T-cell (primary cell): ENCODE measurements around the gene CTRB1. TPM values are rescaled to one million over a fixed set of nuclear protein-coding genes. Genes with fewer than 3 reads are reported as not detected.
"Not testable (repeated sequence)": the region's sequence is repeated elsewhere in the genome, so short reads cannot be mapped to it uniquely, and the experiment has no call there.

Experiments used
- ATAC-seq, 4 experiments: fragments of 200-7000 bp in 3 of 4; fragments of 150-1000 bp in 1 of 4; cut with Tn5 transposase; replicated peaks in 1 of 4; 1 replicate in 3 of 4; 2 replicates in 1 of 4; pipeline ENCODE4 v1.10.0; 2021; ENCODE audit warnings: moderate library complexity in 3 of 4, mild to moderate bottlenecking in 2 of 4, moderate number of reproducible peaks in 1 of 4
- CTCF ChIA-PET, 2 donors: fragments of 300-600 bp; sonication (Branson Sonifier 250); formaldehyde crosslinking; loops; one replicate each; lab custom pipeline; 2022; ENCODE audit warnings: antibody characterized with exemption in 2 of 2; lab: Charles Lee
- POLR2A ChIA-PET, 2 donors: fragments of 300-600 bp; sonication (Branson Sonifier 250); formaldehyde crosslinking; loops; one replicate each; lab custom pipeline; 2022; ENCODE audit warnings: antibody characterized with exemption in 2 of 2; lab: Charles Lee
- DNase-seq, 35 experiments: peaks; one replicate each; pipeline versions ENCODE4 v3.0.0 to v3.0.0-alpha.2; 2013 to 2023
- H3K27ac ChIP-seq: one replicate; pipeline ENCODE4 v1.5.1; 2013; ENCODE audit warnings: low read length
- H3K27me3 ChIP-seq, 2 experiments: replicated peaks in 1 of 2; 1 replicate in 1 of 2; 2 replicates in 1 of 2; pipeline versions ENCODE4 v1.6.1 to v1.7.0; 2013; ENCODE audit warnings: low read length in 1 of 2, mixed read lengths in 1 of 2; ENCODE audit not compliant: control insufficient read depth in 2 of 2, insufficient read depth in 2 of 2; ENCODE audit errors: extremely low read depth in 1 of 2
- H3K36me3 ChIP-seq, 2 donors: 1 replicate in 1 of 2; 2 replicates in 1 of 2; pipeline versions ENCODE4 v1.6.1 to v1.7.0; 2013; ENCODE audit warnings: low read length in 1 of 2; ENCODE audit not compliant: control insufficient read depth in 2 of 2, insufficient read depth in 1 of 2; ENCODE audit errors: extremely low read depth in 1 of 2
- H3K4me1 ChIP-seq, 2 experiments: 1 replicate in 1 of 2; 2 replicates in 1 of 2; pipeline versions ENCODE4 v1.6.1 to v1.7.0; 2013; ENCODE audit warnings: low read length in 2 of 2, mixed read lengths in 1 of 2; ENCODE audit not compliant: insufficient read depth in 2 of 2, control insufficient read depth in 1 of 2; ENCODE audit errors: extremely low read depth in 1 of 2
- H3K4me3 ChIP-seq, 2 donors: 1 replicate in 1 of 2; 2 replicates in 1 of 2; pipeline versions ENCODE4 v1.5.1 to v1.7.0; 2013; ENCODE audit warnings: mild to moderate bottlenecking in 2 of 2, low read length in 1 of 2, moderate library complexity in 1 of 2; ENCODE audit not compliant: control insufficient read depth in 1 of 2; ENCODE audit errors: extremely low read depth in 1 of 2
- H3K9me3 ChIP-seq: 2 replicates; pipeline ENCODE4 v1.7.0; 2013
- H3K27ac Mint-ChIP-seq, 2 donors: one replicate each; pipeline ENCODE4 v1.8.0; 2020 to 2021; ENCODE audit warnings: mild to moderate bottlenecking in 2 of 2, mixed read lengths in 2 of 2
- H3K27me3 Mint-ChIP-seq, 2 donors: one replicate each; pipeline ENCODE4 v1.8.0; 2021 to 2022; ENCODE audit warnings: mixed read lengths in 2 of 2
- H3K36me3 Mint-ChIP-seq: one replicate; pipeline ENCODE4 v1.8.0; 2021; ENCODE audit warnings: mixed read lengths
- H3K4me1 Mint-ChIP-seq, 3 donors: one replicate each; pipeline ENCODE4 v1.8.0; 2020 to 2022; ENCODE audit warnings: mixed read lengths in 3 of 3, mild to moderate bottlenecking in 1 of 3
- H3K4me3 Mint-ChIP-seq, 3 donors: one replicate each; pipeline ENCODE4 v1.8.0; 2020 to 2022; ENCODE audit warnings: mild to moderate bottlenecking in 3 of 3, mixed read lengths in 3 of 3, moderate library complexity in 3 of 3
- H3K9me3 Mint-ChIP-seq, 3 donors: one replicate each; pipeline ENCODE4 v1.8.0; 2020 to 2022; ENCODE audit warnings: mixed read lengths in 3 of 3
- WGBS: methylation state at CpG from one replicate; pipeline ENCODE4 v1.1.5; 2013; ENCODE audit warnings: missing lambda C conversion rate; ENCODE audit not compliant: insufficient coverage; 5-methylcytosine and 5-hydroxymethylcytosine counted together
- total RNA-seq, 35 experiments: library from RNA in 6 of 35; stranded (reverse) in 6 of 35; fragments of 120-200 nt in 1 of 35; gene quantifications; one replicate each; pipeline versions ENCODE4 v1.2.1 to v1.2.4 and lab custom pipeline; 2013 to 2026

CTRB1 gene
- total RNA-seq, 5 donors from 2014 or later (not counting 1 experiment from before 2014, with no cell fraction given) = 6.1 to 8.3 (median 7.9) TPM; not detected in 2

GRCh38 chr16:75271441-75272096 is 52.8 kb downstream of the CTRB1 start:
- peaks cover 18 to 23% of the 10 kb centered on the region in 2 donors for H3K27me3 Mint-ChIP-seq
- H3K9me3 Mint-ChIP-seq = no peaks in the 10 kb centered on the region
- WGBS = no CpG with 5 or more reads among the region's 6 CpGs
- no peak overlapping the region for H3K4me3 Mint-ChIP-seq
- peaks cover 4 to 6% (median 5%) of the 10 kb centered on the region in 3 donors for H3K4me1 Mint-ChIP-seq
- no peak overlapping the region for H3K27ac Mint-ChIP-seq
- Histone ChIP-seq H3K27me3 (peaks cover 2 to 53% of the 10 kb centered on the region in 2 experiments), H3K36me3 (no peaks in the 10 kb centered on the region), H3K4me1 (peaks cover 0 to 4% of the 10 kb centered on the region in 2 experiments), H3K9me3 (no peaks in the 10 kb centered on the region), H3K27ac (no peak overlapping the region), H3K4me3 (no peak overlapping the region)
- DNase-seq (no peak), ATAC-seq (no peak)
- H3K36me3 Mint-ChIP-seq = no peaks in the 10 kb centered on the region
- POLR2A ChIA-PET = no interaction called here
- CTCF ChIA-PET = no interaction called here

DNA sequence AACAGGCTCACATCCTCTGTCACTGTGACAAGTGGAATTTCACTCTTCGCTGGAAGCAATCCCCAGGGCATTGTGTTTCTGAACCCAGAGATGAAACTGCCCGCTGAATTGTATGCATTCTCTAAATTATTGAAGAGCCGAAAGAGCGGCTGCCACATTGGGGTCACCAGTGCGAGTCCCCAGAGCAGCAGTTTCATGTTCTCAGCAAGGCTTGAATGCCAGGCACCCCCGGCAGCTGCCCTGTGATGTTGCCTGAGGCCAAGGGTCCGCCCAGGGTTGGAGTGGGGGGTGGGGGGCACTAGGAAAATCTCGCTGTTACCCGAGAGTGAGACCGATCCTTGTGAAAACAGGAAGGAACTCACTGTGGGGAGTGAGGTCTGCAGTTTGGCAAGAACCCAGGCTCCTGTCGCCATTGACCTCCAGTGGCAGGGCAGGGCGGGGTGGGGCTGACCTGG is 53.3 kb downstream of the CTRB1 start:
- ATAC-seq (no peak), DNase-seq (no peak)
- H3K4me1 Mint-ChIP-seq = peaks cover 4 to 6% (median 5%) of the 10 kb centered on the region in 3 donors
- H3K4me3 Mint-ChIP-seq = no peak overlapping the region
- CTCF ChIA-PET = no interaction called here
- Histone ChIP-seq H3K9me3 (no peaks in the 10 kb centered on the region), H3K4me3 (no peak overlapping the region), H3K4me1 (peaks cover 0 to 3% of the 10 kb centered on the region in 2 experiments), H3K36me3 (no peaks in the 10 kb centered on the region), H3K27ac (no peak overlapping the region), H3K27me3 (peaks cover 2 to 51% of the 10 kb centered on the region in 2 experiments)
- no peak overlapping the region for H3K27ac Mint-ChIP-seq
- H3K9me3 Mint-ChIP-seq = no peaks in the 10 kb centered on the region
- POLR2A ChIA-PET = no interaction called here
- peaks cover 17% of the 10 kb centered on the region in 2 donors for H3K27me3 Mint-ChIP-seq
- 37% methylated on average over 11 of the region's 12 CpGs for WGBS
- H3K36me3 Mint-ChIP-seq = no peaks in the 10 kb centered on the region

GRCh38 chr16:75272629-75273028 is 53.8 kb downstream of the CTRB1 start:
- H3K27ac ChIP-seq, ATAC-seq, H3K36me3 Mint-ChIP-seq, H3K4me1 Mint-ChIP-seq, H3K9me3 ChIP-seq, POLR2A ChIA-PET, H3K4me1 ChIP-seq, H3K4me3 ChIP-seq, DNase-seq, CTCF ChIA-PET, H3K9me3 Mint-ChIP-seq, H3K4me3 Mint-ChIP-seq, H3K36me3 ChIP-seq: not testable (repeated sequence)
- H3K27me3 ChIP-seq = peaks cover 2 to 51% of the 10 kb centered on the region in 2 experiments
- Mint-ChIP-seq H3K27me3 (peaks cover 17 to 20% of the 10 kb centered on the region in 2 donors), H3K27ac (peak overlapping the region in 1 of 2 donors; percentile 15)
- WGBS = 88% methylated on average over 7 of the region's 10 CpGs

DNA sequence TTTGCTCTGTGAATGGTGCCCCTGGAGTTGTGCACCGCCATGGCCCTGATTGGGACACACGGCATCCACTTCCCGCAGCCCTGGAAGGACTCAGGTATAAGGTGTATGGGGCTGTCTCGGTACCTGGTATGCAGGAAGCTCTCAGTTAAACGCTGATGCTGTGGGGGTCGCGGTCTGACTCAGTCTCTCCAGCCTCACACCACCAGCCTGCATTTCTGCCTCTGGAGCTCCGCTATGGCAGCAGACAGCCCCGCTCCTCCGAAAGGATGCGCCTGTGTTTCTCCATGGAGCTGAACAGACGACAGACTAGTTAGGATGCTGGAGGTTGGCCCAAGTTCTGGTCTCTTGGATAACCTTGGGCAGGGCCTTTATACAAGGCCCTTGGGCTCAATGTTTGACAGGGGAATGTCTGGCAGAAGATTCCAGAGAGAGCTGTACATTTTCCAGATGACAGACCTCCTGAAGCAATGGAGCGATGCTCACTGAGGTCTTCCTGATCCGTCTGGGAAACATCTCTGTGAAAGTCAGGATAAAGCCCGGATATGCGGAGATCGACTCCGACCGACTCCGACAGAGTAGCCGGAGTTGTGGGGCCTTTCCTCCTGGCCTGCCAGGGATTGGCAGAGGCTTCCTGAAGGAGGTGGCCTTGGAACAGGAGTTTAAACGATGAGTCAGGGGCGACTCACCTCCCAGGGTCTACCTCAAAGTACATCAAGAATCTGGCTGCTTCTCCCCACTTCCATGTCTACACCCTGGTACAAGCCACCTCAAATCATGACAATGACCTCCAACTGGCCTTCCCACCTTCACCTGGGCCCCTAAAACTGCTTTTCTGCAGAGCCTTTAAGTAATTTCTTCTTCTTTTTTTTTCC is 54.5 kb downstream of the CTRB1 start:
- Mint-ChIP-seq H3K4me3 (no peak overlapping the region), H3K27me3 (peaks cover 17 to 23% of the 10 kb centered on the region in 2 donors), H3K9me3 (no peaks in the 10 kb centered on the region), H3K36me3 (no peaks in the 10 kb centered on the region), H3K27ac (no peak overlapping the region), H3K4me1 (peaks cover 4 to 6% (median 5%) of the 10 kb centered on the region in 3 donors)
- Histone ChIP-seq H3K4me1 (peaks cover 0 to 3% of the 10 kb centered on the region in 2 experiments), H3K36me3 (no peaks in the 10 kb centered on the region), H3K27me3 (peaks cover 2 to 45% of the 10 kb centered on the region in 2 experiments), H3K4me3 (no peak overlapping the region), H3K9me3 (no peaks in the 10 kb centered on the region), H3K27ac (no peak overlapping the region)
- ChIA-PET CTCF (no interaction called here), POLR2A (no interaction called here)
- WGBS = 97% methylated on average over 16 of the region's 23 CpGs
- ATAC-seq = no peak
- no peak for DNase-seq

Other genes starting within 250 kb of the CTRB1 start
- 100 to 1,000 TPM in 4 of 5 donors, 10 to 100 TPM in 1; 97.7 to 120 (median 108) TPM for gene WDR59, start 233.9 kb upstream of the CTRB1 start, total RNA-seq
- 1 to 10 TPM; 5.5 to 7.8 (median 7.5) TPM for gene ZNRF1, start 220.0 kb upstream of the CTRB1 start, total RNA-seq
- gene LDHD, start 102.2 kb upstream of the CTRB1 start, total RNA-seq = under 1 TPM in 3 of 5 donors, not detected in 2; 0.13 to 0.47 (median 0.26) TPM
- gene ZFP1, start 70.5 kb upstream of the CTRB1 start, total RNA-seq = 10 to 100 TPM; 10.1 to 15.6 (median 14.4) TPM
- 10 to 100 TPM in 3 of 5 donors, not detected in 2; 14.4 to 18.7 (median 15.1) TPM for gene CTRB2, start 11.8 kb upstream of the CTRB1 start, total RNA-seq
- gene BCAR1, start 32.6 kb downstream of the CTRB1 start, total RNA-seq = 1 to 10 TPM in 2 of 5 donors, under 1 TPM in 3; 0.49 to 1.6 (median 0.98) TPM
- gene CFDP1, start 214.5 kb downstream of the CTRB1 start, total RNA-seq = 10 to 100 TPM; 30.8 to 36.5 (median 34.2) TPM
- 10 to 100 TPM; 37.7 to 45.8 (median 41.9) TPM for gene TMEM170A, start 245.7 kb downstream of the CTRB1 start, total RNA-seq